ENCODE measurements around the gene DCLK1. TPM values are rescaled to one million over a fixed set of nuclear protein-coding genes. Genes with fewer than 3 reads are reported as not detected.

DCLK1 gene
- total RNA-seq, 4 donors from 2014 or later = 20.5 to 40.1 (median 28.7) TPM

DNA sequence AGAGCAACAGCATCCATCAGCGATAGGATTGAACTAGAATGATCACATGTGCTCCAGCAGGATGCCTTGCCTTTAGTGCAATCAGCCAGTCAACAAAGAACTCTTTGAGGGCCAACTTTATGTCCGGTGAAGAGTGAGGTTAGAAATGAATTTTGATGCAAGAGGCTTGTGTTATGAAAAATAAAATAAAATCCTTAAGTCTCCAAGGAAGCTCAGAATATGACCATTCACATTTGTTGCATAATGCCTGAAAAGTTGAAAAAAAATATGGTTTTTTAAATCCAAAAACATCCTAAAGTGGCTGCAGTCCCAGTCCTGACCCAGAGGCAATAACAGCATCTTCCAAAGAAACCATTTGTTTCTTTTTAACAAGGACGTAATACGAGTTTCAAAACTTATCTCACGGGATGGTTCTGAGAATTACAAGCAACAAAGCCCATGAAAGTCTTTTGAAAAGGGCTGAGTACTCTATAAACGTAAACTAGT lies 61.3 kb downstream of the DCLK1 start:
- Histone ChIP-seq H3K36me3 (no peaks in the 10 kb centered on the region), H3K4me3 (no peak overlapping the region), H3K27me3 (no peaks in the 10 kb centered on the region), H3K4me1 (peaks cover 0 to 23% (median 9%) of the 10 kb centered on the region in 4 donors), H3K9me3 (no peaks in the 10 kb centered on the region), H3K27ac (replicated peaks in 1 of 4) (peak overlapping the region; percentile 45 to 63 (median 56))
- no peak for DNase-seq (ENCODE audit: extremely low spot score)
- WGBS = 59% methylated on average over 6 of the region's 6 CpGs
- intact Hi-C loops (cut with DNase I) = no loop called here
- TF ChIP-seq POLR2AphosphoS5 (IDR thresholded peaks at IDR 0.05) (no peak), EP300 (IDR thresholded peaks at IDR 0.05) (no peak), POLR2A (IDR thresholded peaks at IDR 0.05; ENCODE audit: low read depth) (no peak)
- TF ChIP-seq, protein P1, sequence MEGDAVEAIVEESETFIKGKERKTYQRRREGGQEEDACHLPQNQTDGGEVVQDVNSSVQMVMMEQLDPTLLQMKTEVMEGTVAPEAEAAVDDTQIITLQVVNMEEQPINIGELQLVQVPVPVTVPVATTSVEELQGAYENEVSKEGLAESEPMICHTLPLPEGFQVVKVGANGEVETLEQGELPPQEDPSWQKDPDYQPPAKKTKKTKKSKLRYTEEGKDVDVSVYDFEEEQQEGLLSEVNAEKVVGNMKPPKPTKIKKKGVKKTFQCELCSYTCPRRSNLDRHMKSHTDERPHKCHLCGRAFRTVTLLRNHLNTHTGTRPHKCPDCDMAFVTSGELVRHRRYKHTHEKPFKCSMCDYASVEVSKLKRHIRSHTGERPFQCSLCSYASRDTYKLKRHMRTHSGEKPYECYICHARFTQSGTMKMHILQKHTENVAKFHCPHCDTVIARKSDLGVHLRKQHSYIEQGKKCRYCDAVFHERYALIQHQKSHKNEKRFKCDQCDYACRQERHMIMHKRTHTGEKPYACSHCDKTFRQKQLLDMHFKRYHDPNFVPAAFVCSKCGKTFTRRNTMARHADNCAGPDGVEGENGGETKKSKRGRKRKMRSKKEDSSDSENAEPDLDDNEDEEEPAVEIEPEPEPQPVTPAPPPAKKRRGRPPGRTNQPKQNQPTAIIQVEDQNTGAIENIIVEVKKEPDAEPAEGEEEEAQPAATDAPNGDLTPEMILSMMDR (IDR thresholded peaks at IDR 0.05) = no peak

DNA sequence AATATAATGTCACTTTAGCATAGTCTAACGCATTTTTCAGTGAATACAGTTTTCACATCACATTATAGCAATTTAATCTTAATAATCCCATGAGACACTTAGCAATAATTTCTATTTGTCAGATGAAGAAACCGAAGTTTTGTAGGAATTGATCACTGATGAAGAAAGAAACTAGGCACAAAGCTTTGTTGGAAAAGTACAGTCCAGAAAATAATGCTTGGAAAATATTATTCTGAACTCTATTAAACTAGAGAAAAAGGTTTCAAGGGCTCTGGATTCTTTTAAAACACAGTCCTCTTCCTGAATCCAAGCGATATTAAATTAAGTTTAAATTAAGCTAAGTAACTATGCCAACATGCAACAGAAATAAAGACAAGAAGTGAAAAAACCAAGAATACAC lies 62.2 kb downstream of the DCLK1 start:
- WGBS = 45% methylated on average over 3 of the region's 3 CpGs
- Histone ChIP-seq H3K4me1 (peaks cover 0 to 23% (median 8%) of the 10 kb centered on the region in 4 donors), H3K4me3 (no peak overlapping the region), H3K27ac (replicated peaks in 1 of 4) (peak overlapping the region in 3 of 4 donors; percentile 42 to 62 (median 56)), H3K9me3 (no peaks in the 10 kb centered on the region), H3K36me3 (no peaks in the 10 kb centered on the region), H3K27me3 (no peaks in the 10 kb centered on the region)
- TF ChIP-seq POLR2A (IDR thresholded peaks at IDR 0.05; ENCODE audit: low read depth) (no peak), POLR2AphosphoS5 (IDR thresholded peaks at IDR 0.05) (no peak), EP300 (IDR thresholded peaks at IDR 0.05) (no peak)
- TF ChIP-seq, protein P1 (IDR thresholded peaks at IDR 0.05) = no peak
- intact Hi-C loops (cut with DNase I) = no loop called here
- DNase-seq (ENCODE audit: extremely low spot score) = no peak

DNA sequence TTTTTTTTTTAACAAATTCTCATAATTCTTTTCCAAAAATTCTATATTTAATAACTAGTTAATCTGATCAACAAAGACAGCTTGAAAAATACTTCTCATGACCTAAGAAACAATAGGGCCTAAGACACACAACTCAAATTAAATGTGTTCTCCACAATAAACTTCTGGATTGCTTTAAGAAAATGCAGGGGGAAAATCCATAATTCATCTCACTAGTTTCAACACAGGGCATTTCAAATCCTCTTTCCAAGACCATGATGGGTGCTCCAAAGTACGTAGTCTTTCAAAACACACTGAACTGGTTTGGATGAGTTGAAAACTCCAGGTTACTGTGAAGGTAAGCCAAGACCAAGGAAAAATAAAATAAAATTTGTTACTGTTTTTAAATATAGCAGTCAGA lies 62.6 kb downstream of the DCLK1 start:
- H3K36me3 ChIP-seq = no peaks in the 10 kb centered on the region
- H3K4me3 ChIP-seq = no peak overlapping the region
- no peaks in the 10 kb centered on the region for H3K27me3 ChIP-seq
- no peak overlapping the region for H3K27ac ChIP-seq (replicated peaks in 1 of 4)
- DNase-seq (ENCODE audit: extremely low spot score) = no peak
- intact Hi-C loops (cut with DNase I) = no loop called here
- TF ChIP-seq EP300 (IDR thresholded peaks at IDR 0.05) = no peak
- TF ChIP-seq POLR2AphosphoS5 (IDR thresholded peaks at IDR 0.05) = no peak
- TF ChIP-seq POLR2A (IDR thresholded peaks at IDR 0.05; ENCODE audit: low read depth) = no peak
- TF ChIP-seq, protein P1 (IDR thresholded peaks at IDR 0.05) = no peak
- H3K9me3 ChIP-seq = no peaks in the 10 kb centered on the region
- H3K4me1 ChIP-seq = peaks cover 0 to 23% (median 8%) of the 10 kb centered on the region in 4 donors
- WGBS = 58% methylated on average over 1 of the region's 1 CpG

DNA sequence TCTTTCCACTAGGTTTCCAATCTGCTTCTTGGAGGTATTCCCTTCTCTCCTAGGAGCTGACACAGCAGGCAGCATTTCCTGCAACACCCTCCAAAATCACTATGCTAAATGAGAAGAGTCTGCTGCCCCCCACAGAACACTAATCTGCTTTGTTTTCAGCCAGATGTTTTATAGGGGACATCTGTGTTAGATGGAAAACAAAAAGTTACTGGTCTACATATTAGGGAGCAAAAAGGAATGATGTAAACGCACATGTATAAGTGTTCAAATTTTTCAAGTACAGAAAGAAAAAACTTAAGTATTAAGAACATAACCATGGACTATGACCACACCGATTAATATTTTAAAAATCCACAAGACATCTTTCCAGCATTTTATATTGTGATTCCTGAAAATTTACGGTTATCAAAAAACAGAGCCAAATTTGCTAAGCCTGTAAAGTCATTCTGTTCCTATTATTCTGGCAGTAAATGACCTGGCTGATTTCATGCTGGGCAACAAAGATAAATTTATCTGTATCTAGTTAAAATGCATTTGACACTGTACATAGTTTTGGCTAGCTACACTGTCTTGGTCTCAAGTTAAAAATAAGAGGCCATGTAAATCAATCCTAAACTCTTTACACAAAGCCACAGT lies 63.3 kb downstream of the DCLK1 start:
- TF ChIP-seq POLR2A (IDR thresholded peaks at IDR 0.05; ENCODE audit: low read depth) (no peak), POLR2AphosphoS5 (IDR thresholded peaks at IDR 0.05) (no peak), EP300 (IDR thresholded peaks at IDR 0.05) (no peak)
- TF ChIP-seq, protein P1 (IDR thresholded peaks at IDR 0.05) = no peak
- H3K4me1 ChIP-seq = peaks cover 0 to 23% (median 8%) of the 10 kb centered on the region in 4 donors
- H3K36me3 ChIP-seq = no peaks in the 10 kb centered on the region
- 41% methylated on average over 3 of the region's 3 CpGs for WGBS
- H3K9me3 ChIP-seq = no peaks in the 10 kb centered on the region
- intact Hi-C loops (cut with DNase I) = no loop called here
- H3K27me3 ChIP-seq = no peaks in the 10 kb centered on the region
- no peak overlapping the region for H3K4me3 ChIP-seq
- DNase-seq (ENCODE audit: extremely low spot score) = no peak
- peak overlapping the region in 1 of 4 donors; percentile 27 for H3K27ac ChIP-seq (replicated peaks in 1 of 4)

All from esophagus muscularis mucosa (tissue), 4 donors.